HepG2 (cell line): ENCODE results near the gene DISP2. TPM values are rescaled to one million over a fixed set of nuclear protein-coding genes. Genes with fewer than 3 reads are reported as not detected.
A peak's percentile ranks its signal among the peaks of the same experiment; 100 is the strongest.

Experiments
- ATF1 ChIP-seq: IDR thresholded peaks from 2 replicates; pipeline ENCODE4 v1.6.1; 2016; ENCODE audit warnings: mild to moderate bottlenecking, control low read depth
- BHLHE40 ChIP-seq: IDR thresholded peaks from 2 replicates; pipeline ENCODE4 v1.6.1; 2011; ENCODE audit warnings: low read length, improper control_type of control experiment
- CAMTA2 ChIP-seq: sonication (generic); formaldehyde crosslinking; IDR thresholded peaks from 2 replicates; pipeline ENCODE4 v1.4.0; 2020; ENCODE audit warnings: mild to moderate bottlenecking, missing genetic modification reagents, borderline replicate concordance
- FOSL1 ChIP-seq: sonication (generic); formaldehyde crosslinking; IDR thresholded peaks from 2 replicates; pipeline ENCODE4 v1.9.0; 2021; ENCODE audit warnings: missing genetic modification reagents, borderline replicate concordance
- GATAD2A ChIP-seq: IDR thresholded peaks from 2 replicates; pipeline ENCODE4 v1.6.1; 2016
- NFKB2 ChIP-seq: sonication (generic); formaldehyde crosslinking; IDR thresholded peaks from 2 replicates; pipeline ENCODE4 v1.4.0; 2020; ENCODE audit warnings: missing genetic modification reagents, borderline replicate concordance
- NFYC ChIP-seq: IDR thresholded peaks from 2 replicates; pipeline ENCODE4 v1.6.1; 2016; ENCODE audit warnings: missing genetic modification reagents, missing compliant biosample characterization
- NR2F2 ChIP-seq: IDR thresholded peaks from 2 replicates; pipeline ENCODE4 v1.6.1; 2012; ENCODE audit warnings: low read depth, inconsistent platforms, borderline replicate concordance
- RARG ChIP-seq: sonication (generic); formaldehyde crosslinking; IDR thresholded peaks from 2 replicates; pipeline ENCODE4 v1.4.0; 2020; ENCODE audit warnings: low read depth, mild to moderate bottlenecking, missing genetic modification reagents
- RBM22 ChIP-seq: fragments of 200-400 bp; formaldehyde crosslinking; optimal IDR thresholded peaks from 2 replicates; pipeline ENCODE3; 2017; ENCODE audit warnings: mild to moderate bottlenecking, low read length, moderate library complexity
- RXRB ChIP-seq: IDR thresholded peaks from 2 replicates; pipeline ENCODE4 v1.6.1; 2016; ENCODE audit warnings: borderline replicate concordance, missing genetic modification reagents, missing compliant biosample characterization
- SATB2 ChIP-seq: sonication (generic); formaldehyde crosslinking; IDR thresholded peaks from 2 replicates; pipeline ENCODE4 v1.5.0; 2020; ENCODE audit warnings: missing genetic modification reagents
- SETDB1 ChIP-seq: sonication (generic); formaldehyde crosslinking; IDR thresholded peaks from 2 replicates; pipeline ENCODE4 v1.5.1; 2020; ENCODE audit warnings: missing genetic modification reagents, mild to moderate bottlenecking, borderline replicate concordance
- SUZ12 ChIP-seq: fragments of 150-350 bp; IDR thresholded peaks from 2 replicates; pipeline ENCODE4 v1.6.1; 2014; ENCODE audit warnings: low read depth, low read length
- THAP11 ChIP-seq: IDR thresholded peaks from 2 replicates; pipeline ENCODE4 v1.6.1; 2016; ENCODE audit warnings: missing biosample characterization, missing genetic modification reagents
- ZFP90 ChIP-seq: sonication (generic); formaldehyde crosslinking; IDR thresholded peaks from 2 replicates; pipeline ENCODE4 v1.8.0; 2022; ENCODE audit warnings: missing genetic modification reagents, mild to moderate bottlenecking, inconsistent platforms, borderline replicate concordance
- ZFYVE20 ChIP-seq: sonication (generic); formaldehyde crosslinking; IDR thresholded peaks from 2 replicates; pipeline ENCODE4 v1.8.0; 2023; ENCODE audit warnings: low read depth, mild to moderate bottlenecking, moderate library complexity, missing genetic modification reagents, borderline replicate concordance
- ZNF496 ChIP-seq: sonication (generic); formaldehyde crosslinking; IDR thresholded peaks from 2 replicates; pipeline ENCODE4 v1.8.1; 2023; ENCODE audit warnings: mild to moderate bottlenecking, moderate library complexity, missing genetic modification reagents; ENCODE audit not compliant: insufficient replicate concordance
- ZNF878 ChIP-seq: sonication (generic); formaldehyde crosslinking; IDR thresholded peaks from 2 replicates; pipeline ENCODE4 v1.8.1; 2023; ENCODE audit warnings: mild to moderate bottlenecking, missing genetic modification reagents, moderate library complexity
- polyA plus RNA-seq, 8 experiments: library from polyadenylated mRNA; depleted of rRNA in 3 of 8; stranded (reverse) in 7 of 8; unstranded in 1 of 8; fragments of >200 nt; fragmentation: Illumina TruSeq in 4 of 8; extraction: Trizol in 4 of 8; gene quantifications; 2 replicates each; pipeline versions ENCODE4 v1.2.1 to v1.2.3, GENCODE V29; 2011 to 2016; ENCODE audit warnings: low read depth in 4 of 8, missing spikeins in 1 of 8, mixed read lengths in 1 of 8; ENCODE audit not compliant: insufficient read depth in 1 of 8
- total RNA-seq, 5 experiments: library from RNA; depleted of rRNA; stranded (reverse); fragments of >200 nt; fragmentation: Illumina TruSeq; extraction: Trizol; gene quantifications; 2 replicates each; pipeline ENCODE4 v1.2.3, GENCODE V29; 2016; ENCODE audit warnings: low read depth in 1 of 5
- TF ChIP-seq, protein P1 (sequence below): sonication (generic); formaldehyde crosslinking; IDR thresholded peaks from 2 replicates; pipeline ENCODE4 v1.8.0; 2022; ENCODE audit warnings: missing genetic modification reagents, mild to moderate bottlenecking, borderline replicate concordance
- TF ChIP-seq, protein P2 (sequence below): sonication (generic); formaldehyde crosslinking; IDR thresholded peaks from 2 replicates; pipeline ENCODE4 v1.8.1; 2023; ENCODE audit warnings: mild to moderate bottlenecking, inconsistent platforms, moderate library complexity, missing genetic modification reagents, borderline replicate concordance
- TF ChIP-seq, protein P3 (sequence below): conservative IDR thresholded peaks from 2 replicates; pipeline ENCODE4 v1.6.1; 2018; ENCODE audit warnings: missing genetic modification reagents
- TF ChIP-seq, protein P4 (sequence below): sonication (generic); formaldehyde crosslinking; IDR thresholded peaks from 2 replicates; pipeline ENCODE4 v1.4.0; 2020; ENCODE audit warnings: missing genetic modification reagents

Gene DISP2
- total and polyA plus RNA-seq, 2 of the 13 experiments (the other 11 are each of a cell fraction or from before 2014, with no cell fraction given): 0.09 to 0.32 TPM

DNA sequence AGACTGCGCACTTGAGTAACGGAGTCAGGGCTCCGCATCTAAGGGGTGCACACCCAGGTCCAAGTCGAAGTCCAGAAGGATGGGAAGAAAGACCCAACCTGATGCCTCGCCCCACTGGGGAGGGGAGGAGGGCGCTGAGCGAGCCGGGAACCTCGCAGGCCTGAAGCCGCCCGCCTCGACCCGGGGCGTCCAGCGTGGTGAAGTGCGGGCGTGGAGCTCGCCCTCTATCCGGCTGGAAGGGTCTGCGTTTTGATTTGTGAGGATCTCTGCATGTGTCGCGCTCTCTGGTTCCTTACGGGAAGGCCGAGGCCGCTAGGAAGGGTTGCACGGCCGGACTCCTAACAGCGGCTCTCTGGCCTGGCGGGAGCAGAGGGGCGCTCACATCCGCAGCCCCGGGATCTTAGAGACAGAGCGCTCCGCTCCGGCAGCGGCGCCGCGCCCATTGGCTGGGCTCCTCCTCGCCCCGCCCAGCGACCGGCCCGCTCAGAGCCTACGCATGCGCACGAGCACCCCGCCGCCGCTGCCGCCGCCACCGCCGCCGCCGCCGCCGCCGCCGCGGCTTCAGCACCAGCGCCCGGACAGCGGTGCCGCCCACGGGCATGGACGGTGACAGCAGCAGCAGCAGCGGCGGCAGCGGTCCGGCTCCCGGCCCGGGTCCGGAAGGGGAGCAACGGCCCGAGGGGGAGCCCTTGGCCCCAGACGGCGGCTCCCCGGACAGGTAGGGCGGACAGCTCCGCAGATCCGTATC is at the start of gene DISP2 (continued):
- TF ChIP-seq RXRB (no peak), NR2F2 (no peak), THAP11 (no peak), BHLHE40 (no peak), NFKB2 (peak; percentile 69; the same call in 1 of the 2 replicates), RBM22 (no peak), ZFP90 (CRISPR knock-in tag) (no peak), CAMTA2 (CRISPR knock-in tag) (no peak), SATB2 (CRISPR knock-in tag) (peak; percentile 86), ZNF878 (no peak), FOSL1 (no peak), ZNF496 (CRISPR knock-in tag) (no peak), SETDB1 (no peak), GATAD2A (CRISPR knock-in tag) (no peak), ZFYVE20 (CRISPR knock-in tag) (peak; percentile 91; the same call in 1 of the 2 replicates), SUZ12 (no peak), NFYC (CRISPR knock-in tag) (peak; percentile 52), ATF1 (CRISPR knock-in tag) (no peak), RARG (CRISPR knock-in tag) (no peak)
- TF ChIP-seq, protein P1, sequence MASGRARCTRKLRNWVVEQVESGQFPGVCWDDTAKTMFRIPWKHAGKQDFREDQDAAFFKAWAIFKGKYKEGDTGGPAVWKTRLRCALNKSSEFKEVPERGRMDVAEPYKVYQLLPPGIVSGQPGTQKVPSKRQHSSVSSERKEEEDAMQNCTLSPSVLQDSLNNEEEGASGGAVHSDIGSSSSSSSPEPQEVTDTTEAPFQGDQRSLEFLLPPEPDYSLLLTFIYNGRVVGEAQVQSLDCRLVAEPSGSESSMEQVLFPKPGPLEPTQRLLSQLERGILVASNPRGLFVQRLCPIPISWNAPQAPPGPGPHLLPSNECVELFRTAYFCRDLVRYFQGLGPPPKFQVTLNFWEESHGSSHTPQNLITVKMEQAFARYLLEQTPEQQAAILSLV: peak; percentile 82; the same call in 1 of the 2 replicates
- TF ChIP-seq, protein P2, sequence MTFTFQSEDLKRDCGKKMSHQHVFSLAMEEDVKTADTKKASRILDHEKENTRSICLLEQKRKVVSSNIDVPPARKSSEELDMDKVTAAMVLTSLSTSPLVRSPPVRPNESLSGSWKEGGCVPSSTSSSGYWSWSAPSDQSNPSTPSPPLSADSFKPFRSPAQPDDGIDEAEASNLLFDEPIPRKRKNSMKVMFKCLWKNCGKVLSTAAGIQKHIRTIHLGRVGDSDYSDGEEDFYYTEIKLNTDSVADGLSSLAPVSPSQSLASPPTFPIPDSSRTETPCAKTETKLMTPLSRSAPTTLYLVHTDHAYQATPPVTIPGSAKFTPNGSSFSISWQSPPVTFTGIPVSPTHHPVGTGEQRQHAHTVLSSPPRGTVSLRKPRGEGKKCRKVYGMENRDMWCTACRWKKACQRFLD (CRISPR knock-in tag): no peak
- TF ChIP-seq, protein P3, sequence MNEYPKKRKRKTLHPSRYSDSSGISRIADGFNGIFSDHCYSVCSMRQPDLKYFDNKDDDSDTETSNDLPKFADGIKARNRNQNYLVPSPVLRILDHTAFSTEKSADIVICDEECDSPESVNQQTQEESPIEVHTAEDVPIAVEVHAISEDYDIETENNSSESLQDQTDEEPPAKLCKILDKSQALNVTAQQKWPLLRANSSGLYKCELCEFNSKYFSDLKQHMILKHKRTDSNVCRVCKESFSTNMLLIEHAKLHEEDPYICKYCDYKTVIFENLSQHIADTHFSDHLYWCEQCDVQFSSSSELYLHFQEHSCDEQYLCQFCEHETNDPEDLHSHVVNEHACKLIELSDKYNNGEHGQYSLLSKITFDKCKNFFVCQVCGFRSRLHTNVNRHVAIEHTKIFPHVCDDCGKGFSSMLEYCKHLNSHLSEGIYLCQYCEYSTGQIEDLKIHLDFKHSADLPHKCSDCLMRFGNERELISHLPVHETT: peak; percentile 59; the same call in 1 of the 2 replicates
- TF ChIP-seq, protein P4, sequence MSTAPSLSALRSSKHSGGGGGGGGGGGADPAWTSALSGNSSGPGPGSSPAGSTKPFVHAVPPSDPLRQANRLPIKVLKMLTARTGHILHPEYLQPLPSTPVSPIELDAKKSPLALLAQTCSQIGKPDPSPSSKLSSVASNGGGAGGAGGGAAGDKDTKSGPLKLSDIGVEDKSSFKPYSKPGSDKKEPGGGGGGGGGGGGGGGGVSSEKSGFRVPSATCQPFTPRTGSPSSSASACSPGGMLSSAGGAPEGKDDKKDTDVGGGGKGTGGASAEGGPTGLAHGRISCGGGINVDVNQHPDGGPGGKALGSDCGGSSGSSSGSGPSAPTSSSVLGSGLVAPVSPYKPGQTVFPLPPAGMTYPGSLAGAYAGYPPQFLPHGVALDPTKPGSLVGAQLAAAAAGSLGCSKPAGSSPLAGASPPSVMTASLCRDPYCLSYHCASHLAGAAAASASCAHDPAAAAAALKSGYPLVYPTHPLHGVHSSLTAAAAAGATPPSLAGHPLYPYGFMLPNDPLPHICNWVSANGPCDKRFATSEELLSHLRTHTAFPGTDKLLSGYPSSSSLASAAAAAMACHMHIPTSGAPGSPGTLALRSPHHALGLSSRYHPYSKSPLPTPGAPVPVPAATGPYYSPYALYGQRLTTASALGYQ (CRISPR knock-in tag): no peak
